CD14-positive monocyte (primary cell): ENCODE results near the gene LRBA. TPM values are rescaled to one million over a fixed set of nuclear protein-coding genes. Genes with fewer than 3 reads are reported as not detected.

ENCODE experiments used
- DNase-seq, 3 donors: peaks; one replicate each; pipeline ENCODE4 v3.0.0-alpha.2; 2011 to 2022
- H2AFZ ChIP-seq: 2 replicates; pipeline ENCODE4 v1.6.0; 2012; ENCODE audit warnings: mild to moderate bottlenecking, low read depth, low read length, inconsistent platforms; ENCODE audit not compliant: insufficient read depth, poor library complexity, severe bottlenecking
- H3K27ac ChIP-seq, 2 donors: 1 replicate in 1 of 2; 2 replicates in 1 of 2; pipeline ENCODE4 v1.5.1; 2012 to 2013; ENCODE audit warnings: low read length in 2 of 2, control low read depth in 1 of 2, inconsistent platforms in 1 of 2, low read depth in 1 of 2, mild to moderate bottlenecking in 1 of 2
- H3K27me3 ChIP-seq, 2 donors: one replicate each; pipeline versions ENCODE4 v1.6.0 to v1.6.1; 2011 to 2013; ENCODE audit warnings: low read length in 2 of 2; ENCODE audit not compliant: control insufficient read depth in 2 of 2, insufficient read depth in 2 of 2
- H3K36me3 ChIP-seq, 2 donors: replicated peaks in 1 of 2; 1 replicate in 1 of 2; 2 replicates in 1 of 2; pipeline versions ENCODE4 v1.5.1 to v1.6.1; 2012 to 2013; ENCODE audit warnings: low read length in 2 of 2, control low read depth in 1 of 2, inconsistent platforms in 1 of 2, mild to moderate bottlenecking in 1 of 2; ENCODE audit not compliant: insufficient read depth in 2 of 2, control insufficient read depth in 1 of 2
- H3K4me1 ChIP-seq, 2 donors: 1 replicate in 1 of 2; 2 replicates in 1 of 2; pipeline versions ENCODE4 v1.5.1 to v1.6.1; 2012 to 2013; ENCODE audit warnings: low read length in 2 of 2, control low read depth in 1 of 2, inconsistent platforms in 1 of 2, mild to moderate bottlenecking in 1 of 2, moderate library complexity in 1 of 2; ENCODE audit not compliant: insufficient read depth in 2 of 2, control insufficient read depth in 1 of 2
- H3K4me2 ChIP-seq: replicated peaks from 2 replicates; pipeline ENCODE3; 2012; ENCODE audit warnings: low read length, moderate library complexity, mild to moderate bottlenecking; ENCODE audit not compliant: poor library complexity, severe bottlenecking; ENCODE audit errors: extremely low read depth
- H3K4me3 ChIP-seq, 3 experiments: fragments of 200-600 bp in 1 of 3; sonication (generic) in 1 of 3; replicated peaks in 1 of 3; 1 replicate in 2 of 3; 2 replicates in 1 of 3; pipeline ENCODE4 v1.5.1; 2011 to 2013; ENCODE audit warnings: low read length in 3 of 3, mild to moderate bottlenecking in 3 of 3, control low read depth in 2 of 3, low read depth in 2 of 3, inconsistent platforms in 1 of 3, moderate library complexity in 1 of 3
- H3K79me2 ChIP-seq: 2 replicates; pipeline ENCODE4 v1.6.0; 2012; ENCODE audit warnings: mild to moderate bottlenecking, control low read depth, inconsistent platforms, low read length, moderate library complexity; ENCODE audit not compliant: insufficient read depth
- H3K9ac ChIP-seq: 2 replicates; pipeline ENCODE4 v1.6.0; 2017; ENCODE audit warnings: low read length, mild to moderate bottlenecking; ENCODE audit not compliant: insufficient read depth, poor library complexity, severe bottlenecking
- H3K9me3 ChIP-seq, 2 donors: replicated peaks in 1 of 2; 1 replicate in 1 of 2; 2 replicates in 1 of 2; pipeline versions ENCODE4 v1.5.1 to v1.6.1; 2012 to 2013; ENCODE audit warnings: low read length in 2 of 2, control low read depth in 1 of 2; ENCODE audit not compliant: control insufficient read depth in 1 of 2, insufficient read depth in 1 of 2
- H4K20me1 ChIP-seq: 2 replicates; pipeline ENCODE4 v1.6.0; 2012; ENCODE audit warnings: mild to moderate bottlenecking, low read length, control low read depth, moderate library complexity; ENCODE audit not compliant: insufficient read depth
- H3K27ac Mint-ChIP-seq, 7 donors: one replicate each; pipeline ENCODE4 v1.8.0; 2020; ENCODE audit warnings: mild to moderate bottlenecking in 7 of 7, mixed read lengths in 7 of 7, moderate library complexity in 6 of 7, inconsistent platforms in 2 of 7
- H3K27me3 Mint-ChIP-seq, 3 donors: one replicate each; pipeline ENCODE4 v1.8.0; 2021 to 2022; ENCODE audit warnings: low read depth in 3 of 3, mild to moderate bottlenecking in 3 of 3, mixed read lengths in 3 of 3, moderate library complexity in 3 of 3, inconsistent platforms in 1 of 3
- H3K36me3 Mint-ChIP-seq, 2 donors: one replicate each; pipeline ENCODE4 v1.8.0; 2020; ENCODE audit warnings: mixed read lengths in 2 of 2, inconsistent platforms in 1 of 2, mild to moderate bottlenecking in 1 of 2
- H3K4me1 Mint-ChIP-seq: one replicate; pipeline ENCODE4 v1.8.0; 2020; ENCODE audit warnings: mild to moderate bottlenecking, mixed read lengths
- H3K4me3 Mint-ChIP-seq, 2 donors: one replicate each; pipeline ENCODE4 v1.8.0; 2020; ENCODE audit warnings: mild to moderate bottlenecking in 2 of 2, mixed read lengths in 2 of 2, moderate library complexity in 1 of 2
- H3K9me3 Mint-ChIP-seq, 7 donors: one replicate each; pipeline ENCODE4 v1.8.0; 2020 to 2022; ENCODE audit warnings: mixed read lengths in 7 of 7, mild to moderate bottlenecking in 6 of 7, moderate library complexity in 6 of 7, inconsistent platforms in 2 of 7
- WGBS: methylation state at CpG from one replicate; pipeline ENCODE4 v1.1.5; 2013; ENCODE audit warnings: missing lambda C conversion rate; ENCODE audit not compliant: insufficient coverage; 5-methylcytosine and 5-hydroxymethylcytosine counted together
- intact Hi-C, 2 donors: fragments of 100-400 bp; cut with micrococcal nuclease; formaldehyde crosslinking; loops; one replicate each; pipeline versions ENCODE4 v1.15.0 to v1.15.1; 2023
- polyA plus RNA-seq, 3 donors: library from polyadenylated mRNA; depleted of rRNA in 1 of 3; unstranded in 2 of 3; stranded (reverse) in 1 of 3; fragments of 300-500 nt in 2 of 3; fragments of >200 nt in 1 of 3; fragmentation: Illumina TruSeq in 2 of 3; gene quantifications; 1 replicate in 2 of 3; 2 replicates in 1 of 3; pipeline ENCODE4 v1.2.3, GENCODE V29; 2012 to 2021
- TF ChIP-seq, protein P1 (sequence below): fragments of 200-600 bp; IDR thresholded peaks from one replicate; pipeline ENCODE4 v1.8.0; 2022; ENCODE audit warnings: antibody characterized with exemption, mild to moderate bottlenecking

LRBA gene
- polyA plus RNA-seq, 3 donors = 1.5 to 5.5 (median 4.4) TPM

DNA sequence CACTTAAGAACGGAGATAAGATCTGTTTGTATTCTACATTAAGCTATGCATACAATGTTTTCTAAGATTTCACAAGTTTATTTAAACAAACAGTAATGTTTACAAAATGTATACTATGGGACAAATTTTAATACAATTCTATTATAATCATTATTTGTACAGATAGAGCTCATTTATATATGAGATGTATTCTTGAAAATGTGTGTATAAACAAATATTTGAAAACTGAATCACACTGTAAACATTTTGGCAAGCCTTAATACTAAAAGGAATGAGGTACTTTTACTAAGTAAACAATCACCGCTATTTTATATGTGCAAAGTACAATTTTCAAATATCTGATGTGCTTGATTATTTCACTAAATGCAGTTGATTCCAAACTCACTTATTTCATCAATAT lies 552.3 kb downstream of the LRBA start:
- Histone ChIP-seq H2AFZ (no peak overlapping the region), H3K27me3 (no peaks in the 10 kb centered on the region), H3K4me3 (no peak overlapping the region), H3K36me3 (no peaks in the 10 kb centered on the region), H3K27ac (no peak overlapping the region), H3K4me2 (no peak overlapping the region), H3K9ac (no peak overlapping the region), H3K4me1 (no peaks in the 10 kb centered on the region), H3K9me3 (no peaks in the 10 kb centered on the region), H3K79me2 (no peaks in the 10 kb centered on the region), H4K20me1 (no peaks in the 10 kb centered on the region)
- Mint-ChIP-seq H3K9me3 (no peaks in the 10 kb centered on the region), H3K4me3 (no peak overlapping the region), H3K27ac (no peak overlapping the region), H3K4me1 (no peaks in the 10 kb centered on the region), H3K27me3 (no peaks in the 10 kb centered on the region), H3K36me3 (peaks cover 5 to 8% of the 10 kb centered on the region in 2 donors)
- TF ChIP-seq, protein P1, sequence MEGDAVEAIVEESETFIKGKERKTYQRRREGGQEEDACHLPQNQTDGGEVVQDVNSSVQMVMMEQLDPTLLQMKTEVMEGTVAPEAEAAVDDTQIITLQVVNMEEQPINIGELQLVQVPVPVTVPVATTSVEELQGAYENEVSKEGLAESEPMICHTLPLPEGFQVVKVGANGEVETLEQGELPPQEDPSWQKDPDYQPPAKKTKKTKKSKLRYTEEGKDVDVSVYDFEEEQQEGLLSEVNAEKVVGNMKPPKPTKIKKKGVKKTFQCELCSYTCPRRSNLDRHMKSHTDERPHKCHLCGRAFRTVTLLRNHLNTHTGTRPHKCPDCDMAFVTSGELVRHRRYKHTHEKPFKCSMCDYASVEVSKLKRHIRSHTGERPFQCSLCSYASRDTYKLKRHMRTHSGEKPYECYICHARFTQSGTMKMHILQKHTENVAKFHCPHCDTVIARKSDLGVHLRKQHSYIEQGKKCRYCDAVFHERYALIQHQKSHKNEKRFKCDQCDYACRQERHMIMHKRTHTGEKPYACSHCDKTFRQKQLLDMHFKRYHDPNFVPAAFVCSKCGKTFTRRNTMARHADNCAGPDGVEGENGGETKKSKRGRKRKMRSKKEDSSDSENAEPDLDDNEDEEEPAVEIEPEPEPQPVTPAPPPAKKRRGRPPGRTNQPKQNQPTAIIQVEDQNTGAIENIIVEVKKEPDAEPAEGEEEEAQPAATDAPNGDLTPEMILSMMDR = no peak
- no peak for DNase-seq
- intact Hi-C loops = no loop called here
- WGBS = no CpG with 5 or more reads among the region's 2 CpGs

DNA sequence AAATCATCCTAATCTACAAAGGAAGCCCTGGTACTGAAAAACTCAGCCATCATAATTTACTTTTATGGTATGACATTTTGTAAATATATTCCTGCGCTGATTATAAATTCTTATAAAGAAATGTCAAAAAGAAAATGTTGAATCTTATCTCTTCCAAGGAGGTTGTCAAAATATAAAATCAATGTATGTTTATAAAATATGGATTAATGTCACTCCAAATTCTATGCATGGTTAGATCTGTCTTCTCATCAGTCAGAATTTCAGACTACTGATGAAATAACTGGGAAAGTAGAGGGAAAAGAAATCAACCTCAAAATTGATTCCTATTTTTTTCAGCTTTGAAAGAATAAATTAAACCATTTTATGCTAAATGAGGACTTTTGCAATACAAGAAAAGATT lies 553.1 kb downstream of the LRBA start:
- no peak overlapping the region for H3K27ac Mint-ChIP-seq
- no peaks in the 10 kb centered on the region for H3K27me3 Mint-ChIP-seq
- intact Hi-C loops = no loop called here
- no peaks in the 10 kb centered on the region for H3K9me3 Mint-ChIP-seq
- TF ChIP-seq, protein P1 = no peak
- no peaks in the 10 kb centered on the region for H3K4me1 Mint-ChIP-seq
- DNase-seq = no peak
- no peaks in the 10 kb centered on the region for H3K27me3 ChIP-seq
- H4K20me1 ChIP-seq = no peaks in the 10 kb centered on the region
- peaks cover 5 to 8% of the 10 kb centered on the region in 2 donors for H3K36me3 Mint-ChIP-seq
- H3K9ac ChIP-seq = no peak overlapping the region
- H3K4me2 ChIP-seq = no peak overlapping the region
- H3K4me1 ChIP-seq = no peaks in the 10 kb centered on the region
- H3K4me3 ChIP-seq = no peak overlapping the region
- H3K9me3 ChIP-seq = no peaks in the 10 kb centered on the region
- H3K79me2 ChIP-seq = no peaks in the 10 kb centered on the region
- no peaks in the 10 kb centered on the region for H3K36me3 ChIP-seq
- H2AFZ ChIP-seq = no peak overlapping the region
- no CpG with 5 or more reads among the region's 1 CpG for WGBS
- H3K4me3 Mint-ChIP-seq = no peak overlapping the region
- H3K27ac ChIP-seq = no peak overlapping the region
